Fibroblast of lung (primary cell): ENCODE data around the gene SUFU. TPM values are rescaled to one million over a fixed set of nuclear protein-coding genes. Genes with fewer than 3 reads are reported as not detected.

Experiments used
- DNase-seq, 2 donors: peaks; one replicate each; pipeline versions ENCODE4 v3.0.0 to v3.0.0-alpha.2; 2010; ENCODE audit warnings: low read depth in 2 of 2
- H2AFZ ChIP-seq: 2 replicates; pipeline ENCODE4 v1.5.1; 2012; ENCODE audit warnings: low read length, control low read depth, inconsistent platforms
- H3K27ac ChIP-seq: 2 replicates; pipeline ENCODE4 v1.5.1; 2011; ENCODE audit warnings: low read length, control low read depth; ENCODE audit not compliant: insufficient read depth
- H3K27me3 ChIP-seq: 2 replicates; pipeline ENCODE4 v1.5.1; 2011; ENCODE audit warnings: mild to moderate bottlenecking, low read length; ENCODE audit not compliant: control insufficient read depth, insufficient read depth
- H3K36me3 ChIP-seq: 2 replicates; pipeline ENCODE4 v1.5.1; 2011; ENCODE audit warnings: low read length; ENCODE audit not compliant: control insufficient read depth, insufficient read depth
- H3K4me1 ChIP-seq: 2 replicates; pipeline ENCODE4 v1.5.1; 2011; ENCODE audit warnings: low read length; ENCODE audit not compliant: control insufficient read depth, insufficient read depth; ENCODE audit errors: extremely low read depth
- H3K4me2 ChIP-seq: 2 replicates; pipeline ENCODE4 v1.5.1; 2011; ENCODE audit warnings: low read length, control low read depth; ENCODE audit not compliant: insufficient read depth; ENCODE audit errors: extremely low read depth
- H3K4me3 ChIP-seq, 4 experiments: fragments of 200-600 bp in 1 of 4; sonication (generic) in 1 of 4; replicated peaks in 1 of 4; 2 replicates each; pipeline ENCODE4 v1.5.1; 2011 to 2016; ENCODE audit warnings: low read length in 4 of 4, low read depth in 3 of 4, mild to moderate bottlenecking in 3 of 4, control low read depth in 2 of 4, inconsistent platforms in 1 of 4, mixed read lengths in 1 of 4; ENCODE audit not compliant: insufficient read depth in 1 of 4; ENCODE audit errors: control extremely low read depth in 1 of 4
- H3K79me2 ChIP-seq: 2 replicates; pipeline ENCODE4 v1.5.1; 2012; ENCODE audit warnings: mild to moderate bottlenecking, low read length, inconsistent platforms; ENCODE audit not compliant: control insufficient read depth, insufficient read depth
- H3K9ac ChIP-seq: 2 replicates; pipeline ENCODE4 v1.5.1; 2011; ENCODE audit warnings: mild to moderate bottlenecking, low read length, control low read depth; ENCODE audit not compliant: insufficient read depth
- H3K9me3 ChIP-seq: 2 replicates; pipeline ENCODE4 v1.5.1; 2012; ENCODE audit warnings: low read depth, low read length; ENCODE audit not compliant: control insufficient read depth, insufficient read depth
- H4K20me1 ChIP-seq: 2 replicates; pipeline ENCODE4 v1.5.1; 2011; ENCODE audit warnings: low read length; ENCODE audit not compliant: control insufficient read depth, insufficient read depth; ENCODE audit errors: extremely low read depth
- EZH2 ChIP-seq: IDR thresholded peaks from 2 replicates; pipeline ENCODE4 v1.5.1; 2012; ENCODE audit warnings: low read length, control low read depth, mild to moderate bottlenecking; ENCODE audit errors: missing control alignments
- polyA plus RNA-seq, 2 donors: library from polyadenylated mRNA; depleted of rRNA in 1 of 2; stranded (reverse) in 1 of 2; unstranded in 1 of 2; fragments of >200 nt; gene quantifications; 2 replicates each; pipeline ENCODE4 v1.2.1, GENCODE V29; 2011 to 2012; ENCODE audit warnings: missing spikeins in 1 of 2
- total RNA-seq: library from RNA; depleted of rRNA; stranded (reverse); fragments of >200 nt; gene quantifications from 2 replicates; pipeline ENCODE4 v1.2.1, GENCODE V29; 2014
- TF ChIP-seq, protein P1 (sequence below), 2 donors: IDR thresholded peaks in 1 of 2; conservative IDR thresholded peaks in 1 of 2; 1 replicate in 1 of 2; 2 replicates in 1 of 2; pipeline ENCODE4 v1.5.1; 2011 to 2012; ENCODE audit warnings: low read length in 2 of 2, control low read depth in 1 of 2, inconsistent platforms in 1 of 2, low read depth in 1 of 2, mild to moderate bottlenecking in 1 of 2

The SUFU gene
- total and polyA plus RNA-seq, 2 donors (not counting 1 experiment from before 2014, with no cell fraction given): 4.3 to 5.6 TPM

GRCh38 chr10:102550636-102551210 is 47.0 kb downstream of the SUFU start:
- no peak overlapping the region for H3K4me2 ChIP-seq
- H3K4me3 ChIP-seq: no peak overlapping the region
- no peak for DNase-seq
- H3K9me3 ChIP-seq: no peaks in the 10 kb centered on the region
- no peaks in the 10 kb centered on the region for H4K20me1 ChIP-seq
- H3K27ac ChIP-seq: no peak overlapping the region
- H3K9ac ChIP-seq: no peak overlapping the region
- H3K27me3 ChIP-seq: no peaks in the 10 kb centered on the region
- no peak overlapping the region for H2AFZ ChIP-seq
- peaks cover 7% of the 10 kb centered on the region for H3K4me1 ChIP-seq
- H3K79me2 ChIP-seq: no peaks in the 10 kb centered on the region
- peaks cover 3% of the 10 kb centered on the region for H3K36me3 ChIP-seq
- TF ChIP-seq EZH2: no peak
- TF ChIP-seq, protein P1, sequence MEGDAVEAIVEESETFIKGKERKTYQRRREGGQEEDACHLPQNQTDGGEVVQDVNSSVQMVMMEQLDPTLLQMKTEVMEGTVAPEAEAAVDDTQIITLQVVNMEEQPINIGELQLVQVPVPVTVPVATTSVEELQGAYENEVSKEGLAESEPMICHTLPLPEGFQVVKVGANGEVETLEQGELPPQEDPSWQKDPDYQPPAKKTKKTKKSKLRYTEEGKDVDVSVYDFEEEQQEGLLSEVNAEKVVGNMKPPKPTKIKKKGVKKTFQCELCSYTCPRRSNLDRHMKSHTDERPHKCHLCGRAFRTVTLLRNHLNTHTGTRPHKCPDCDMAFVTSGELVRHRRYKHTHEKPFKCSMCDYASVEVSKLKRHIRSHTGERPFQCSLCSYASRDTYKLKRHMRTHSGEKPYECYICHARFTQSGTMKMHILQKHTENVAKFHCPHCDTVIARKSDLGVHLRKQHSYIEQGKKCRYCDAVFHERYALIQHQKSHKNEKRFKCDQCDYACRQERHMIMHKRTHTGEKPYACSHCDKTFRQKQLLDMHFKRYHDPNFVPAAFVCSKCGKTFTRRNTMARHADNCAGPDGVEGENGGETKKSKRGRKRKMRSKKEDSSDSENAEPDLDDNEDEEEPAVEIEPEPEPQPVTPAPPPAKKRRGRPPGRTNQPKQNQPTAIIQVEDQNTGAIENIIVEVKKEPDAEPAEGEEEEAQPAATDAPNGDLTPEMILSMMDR (conservative IDR thresholded peaks at IDR 0.05 in 1 of 2, IDR thresholded peaks at IDR 0.05 in 1 of 2; ENCODE audit: low read depth in 1 of 2, low read length in 2 of 2): no peak

DNA sequence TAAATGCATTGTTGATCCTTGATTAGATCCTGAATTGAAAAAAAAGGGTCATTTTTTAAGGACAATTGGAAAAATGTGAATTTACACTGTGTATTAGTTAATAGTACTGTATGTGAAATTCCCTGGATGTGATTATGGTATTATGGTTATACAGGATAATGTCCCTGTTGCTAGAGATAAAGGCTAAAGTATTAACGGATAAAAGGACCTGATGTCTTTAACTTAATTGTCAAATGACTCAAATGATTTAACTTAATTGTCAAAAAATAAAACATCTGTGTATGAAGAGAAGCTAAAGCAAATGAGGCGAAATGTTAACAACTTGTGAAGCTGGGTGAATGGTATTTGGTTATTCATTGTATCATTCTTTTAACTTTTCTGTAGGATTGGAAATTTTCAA is 48.8 kb downstream of the SUFU start:
- no peaks in the 10 kb centered on the region for H3K9me3 ChIP-seq
- no peaks in the 10 kb centered on the region for H4K20me1 ChIP-seq
- H3K4me3 ChIP-seq: no peak overlapping the region
- H3K79me2 ChIP-seq: no peaks in the 10 kb centered on the region
- no peak overlapping the region for H3K27ac ChIP-seq
- no peak for DNase-seq
- H3K36me3 ChIP-seq: peaks cover 3% of the 10 kb centered on the region
- H2AFZ ChIP-seq: no peak overlapping the region
- peaks cover 4% of the 10 kb centered on the region for H3K4me1 ChIP-seq
- H3K9ac ChIP-seq: no peak overlapping the region
- H3K27me3 ChIP-seq: no peaks in the 10 kb centered on the region
- TF ChIP-seq, protein P1 (conservative IDR thresholded peaks at IDR 0.05 in 1 of 2, IDR thresholded peaks at IDR 0.05 in 1 of 2; ENCODE audit: low read depth in 1 of 2, low read length in 2 of 2): no peak
- no peak for TF ChIP-seq EZH2
- no peak overlapping the region for H3K4me2 ChIP-seq

DNA sequence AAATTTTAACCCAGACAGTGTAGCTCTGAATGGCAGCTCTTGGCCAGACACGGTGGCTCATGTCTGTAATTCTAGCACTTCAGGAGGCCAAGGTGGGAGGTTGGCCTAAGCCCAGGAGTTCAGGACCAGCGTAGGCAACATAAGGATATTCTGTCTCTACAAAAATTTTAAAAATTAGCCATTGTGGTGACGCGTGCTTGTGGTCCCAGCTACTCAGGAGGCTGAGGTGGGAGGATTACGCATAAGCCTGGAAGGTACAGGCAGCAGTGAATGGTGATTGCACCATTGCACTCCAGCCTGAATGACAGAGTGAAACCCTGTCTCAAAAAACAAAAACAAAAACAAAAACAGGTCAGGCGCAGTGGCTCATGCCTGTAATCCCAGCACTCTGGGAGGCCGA is 50.0 kb downstream of the SUFU start:
- TF ChIP-seq, protein P1 (conservative IDR thresholded peaks at IDR 0.05 in 1 of 2, IDR thresholded peaks at IDR 0.05 in 1 of 2; ENCODE audit: low read depth in 1 of 2, low read length in 2 of 2): no peak
- TF ChIP-seq EZH2: no peak
- H3K27me3 ChIP-seq: no peaks in the 10 kb centered on the region
- peaks cover 3% of the 10 kb centered on the region for H3K36me3 ChIP-seq
- no peaks in the 10 kb centered on the region for H3K9me3 ChIP-seq
- DNase-seq: no peak
- H3K4me1 ChIP-seq: peaks cover 4% of the 10 kb centered on the region
- H2AFZ ChIP-seq: no peak overlapping the region
- H3K27ac ChIP-seq: no peak overlapping the region
- no peak overlapping the region for H3K4me3 ChIP-seq
- no peak overlapping the region for H3K9ac ChIP-seq
- no peaks in the 10 kb centered on the region for H3K79me2 ChIP-seq
- no peaks in the 10 kb centered on the region for H4K20me1 ChIP-seq
- no peak overlapping the region for H3K4me2 ChIP-seq
